GM18861 (cell line): Measurements from ENCODE around the gene THSD4.

Experiments
- ATAC-seq: cut with Tn5 transposase; IDR thresholded peaks from one replicate; pipeline ENCODE4 v1.9.1; 2021; ENCODE audit not compliant: unreplicated experiment

Gene THSD4

DNA sequence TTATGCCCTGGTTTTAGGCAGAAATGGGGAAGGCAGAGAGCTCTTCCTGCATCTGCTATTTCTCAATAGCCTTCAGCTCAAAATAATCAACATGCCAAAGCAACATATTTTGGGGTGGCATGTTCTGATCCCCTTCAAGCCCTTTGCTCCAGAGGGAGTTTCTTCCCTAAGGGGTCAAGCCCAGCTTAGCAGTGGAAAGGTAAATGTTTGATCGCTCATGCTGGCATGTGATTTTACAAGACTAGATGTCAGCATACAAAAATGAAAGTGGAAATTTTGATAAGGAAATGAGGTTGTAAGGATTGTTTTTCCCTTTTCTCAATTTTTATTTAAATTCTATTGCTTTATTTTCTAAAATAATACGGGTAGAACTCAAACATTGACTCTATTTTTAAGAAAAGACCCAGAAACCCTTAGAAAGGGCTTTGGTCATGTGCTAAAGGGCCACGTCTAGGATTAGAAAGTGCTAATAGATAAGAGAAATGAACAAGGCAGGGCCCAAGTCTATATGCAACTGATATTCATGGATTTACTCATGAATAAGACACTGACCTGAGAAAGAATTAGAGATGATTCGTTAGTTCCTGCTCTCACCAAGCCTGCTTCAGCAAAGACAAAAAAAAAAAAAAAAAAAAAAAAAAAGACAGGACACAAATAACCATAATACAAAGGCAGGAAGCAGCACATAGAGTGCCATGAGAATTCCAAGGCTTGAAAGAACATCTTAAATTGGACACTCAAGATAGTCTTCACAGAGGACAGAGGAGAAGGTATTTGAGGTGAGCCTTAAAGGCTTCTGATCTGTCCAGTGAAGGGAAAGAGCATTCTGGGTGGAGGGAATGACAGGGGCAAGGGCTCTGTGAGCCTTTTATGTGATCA is 640.1 kb downstream of the THSD4 start:
- ATAC-seq = no peak

DNA sequence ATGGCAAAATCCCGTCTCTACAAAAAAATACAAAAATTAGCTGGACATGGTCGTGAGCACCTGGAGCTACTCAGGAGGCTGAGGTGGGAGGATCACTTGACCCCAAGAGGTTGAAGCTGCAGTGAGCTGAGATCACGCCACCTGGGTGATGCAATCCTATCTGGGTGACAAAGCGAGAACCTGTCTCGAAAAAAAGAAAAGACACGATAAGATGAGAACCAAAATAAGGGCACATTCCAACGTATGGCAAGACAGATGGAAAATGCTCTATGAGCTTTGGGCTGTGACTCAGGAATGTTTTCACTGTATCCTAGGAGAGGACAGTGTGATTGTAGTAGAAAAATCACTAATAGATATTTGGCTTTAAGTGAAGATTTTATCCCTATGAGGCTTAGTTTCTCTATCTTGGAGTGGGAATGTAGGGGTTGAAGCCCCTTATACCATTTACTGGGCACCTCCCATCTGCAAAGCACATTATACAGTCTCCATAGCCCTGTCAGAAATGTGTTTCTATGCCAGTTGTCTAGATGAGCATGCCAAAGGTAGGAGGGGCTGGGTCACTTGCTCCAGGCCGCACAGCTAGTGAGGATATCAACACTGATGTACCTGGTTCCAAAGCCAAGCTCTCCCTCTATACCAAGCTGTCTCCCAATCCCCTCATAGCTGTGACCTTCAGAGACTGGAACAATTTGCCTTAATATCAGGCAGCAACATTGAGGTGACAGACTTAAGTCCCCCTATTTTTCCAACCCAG is 641.5 kb downstream of the THSD4 start:
- ATAC-seq = no peak

GRCh38 chr15:71757741-71758530 is 642.7 kb downstream of the THSD4 start:
- no peak for ATAC-seq

DNA sequence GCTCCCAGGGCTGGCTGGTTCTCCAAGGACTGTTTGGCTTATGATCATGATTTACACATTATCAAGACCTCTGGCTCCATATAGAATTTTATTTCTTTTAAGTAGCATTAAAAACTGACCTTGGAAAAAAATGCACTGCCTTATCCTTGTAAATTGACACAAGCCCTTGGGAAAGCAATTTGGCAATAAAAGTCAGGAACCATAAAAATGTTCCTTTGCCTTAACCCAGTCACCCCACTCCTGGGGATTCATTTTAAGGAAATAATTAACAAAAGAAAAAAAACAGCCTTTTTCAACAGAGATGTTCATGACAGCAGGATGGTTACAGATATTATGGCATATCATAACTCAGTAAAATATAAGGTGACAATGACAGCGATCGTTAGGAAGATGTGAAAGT is 643.4 kb downstream of the THSD4 start:
- ATAC-seq = no peak

DNA sequence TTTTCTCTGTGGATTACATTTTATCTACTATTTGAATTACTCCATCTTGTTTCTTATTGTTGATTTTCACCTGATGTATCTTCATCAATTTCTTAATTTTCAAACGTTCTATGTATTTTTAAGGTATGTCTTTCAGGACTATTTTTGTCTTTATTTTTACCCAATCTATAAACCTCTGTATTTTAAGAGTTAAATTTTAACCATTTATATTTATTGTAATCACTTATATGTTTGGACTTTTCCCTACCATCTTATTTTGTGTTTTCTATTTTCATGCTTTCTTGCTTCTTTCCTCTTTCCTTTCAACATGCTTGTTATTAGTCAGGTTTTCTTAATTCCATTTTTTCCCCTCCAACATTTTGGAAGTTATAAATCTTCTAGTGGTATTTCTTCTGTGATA is 645.6 kb downstream of the THSD4 start:
- ATAC-seq = no peak

- no peak for ATAC-seq
These were observed 646.4 kb downstream of the THSD4 start for GRCh38 chr15:71761649-71762048.

- ATAC-seq = no peak
These were observed 652.9 kb downstream of the THSD4 start for GRCh38 chr15:71768184-71768583.

GRCh38 chr15:71773206-71773859 is 658.1 kb downstream of the THSD4 start:
- no peak for ATAC-seq

DNA sequence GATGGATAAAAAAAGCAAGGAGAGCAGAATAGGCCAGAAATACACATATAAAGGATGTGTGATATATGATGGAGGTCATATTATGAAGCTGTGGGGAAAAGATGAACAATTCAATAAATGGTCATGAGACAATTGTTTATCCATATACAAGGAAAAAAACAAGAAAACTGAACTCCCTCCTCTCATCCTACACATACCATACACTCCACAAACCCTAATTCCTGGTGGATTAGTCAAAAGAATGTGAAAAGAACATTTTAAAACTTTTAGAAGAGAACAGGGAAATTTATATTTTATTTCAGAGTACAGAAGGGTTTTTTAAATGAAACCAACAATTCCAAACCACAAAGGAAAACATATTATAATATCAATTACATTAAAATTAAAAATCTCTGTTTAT is 660.6 kb downstream of the THSD4 start:
- no peak for ATAC-seq

DNA sequence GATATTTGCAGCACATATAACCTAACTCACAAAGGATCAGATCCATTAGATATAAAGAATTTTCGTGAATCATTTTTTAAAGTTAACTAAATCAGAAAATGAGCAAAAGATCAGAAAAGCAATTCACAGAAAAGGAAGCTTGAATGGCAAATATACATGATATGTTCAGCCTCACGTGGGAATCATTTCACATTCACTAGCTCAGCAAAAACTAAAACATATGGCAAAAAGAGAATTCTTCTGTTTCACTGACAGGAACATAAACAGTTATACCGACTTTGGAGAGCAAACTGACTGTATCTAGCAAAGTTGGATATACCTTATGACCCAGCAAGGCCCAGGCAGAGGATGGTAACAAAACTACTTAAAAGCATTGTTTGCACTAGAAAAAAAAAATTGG is 661.0 kb downstream of the THSD4 start:
- no peak for ATAC-seq

DNA sequence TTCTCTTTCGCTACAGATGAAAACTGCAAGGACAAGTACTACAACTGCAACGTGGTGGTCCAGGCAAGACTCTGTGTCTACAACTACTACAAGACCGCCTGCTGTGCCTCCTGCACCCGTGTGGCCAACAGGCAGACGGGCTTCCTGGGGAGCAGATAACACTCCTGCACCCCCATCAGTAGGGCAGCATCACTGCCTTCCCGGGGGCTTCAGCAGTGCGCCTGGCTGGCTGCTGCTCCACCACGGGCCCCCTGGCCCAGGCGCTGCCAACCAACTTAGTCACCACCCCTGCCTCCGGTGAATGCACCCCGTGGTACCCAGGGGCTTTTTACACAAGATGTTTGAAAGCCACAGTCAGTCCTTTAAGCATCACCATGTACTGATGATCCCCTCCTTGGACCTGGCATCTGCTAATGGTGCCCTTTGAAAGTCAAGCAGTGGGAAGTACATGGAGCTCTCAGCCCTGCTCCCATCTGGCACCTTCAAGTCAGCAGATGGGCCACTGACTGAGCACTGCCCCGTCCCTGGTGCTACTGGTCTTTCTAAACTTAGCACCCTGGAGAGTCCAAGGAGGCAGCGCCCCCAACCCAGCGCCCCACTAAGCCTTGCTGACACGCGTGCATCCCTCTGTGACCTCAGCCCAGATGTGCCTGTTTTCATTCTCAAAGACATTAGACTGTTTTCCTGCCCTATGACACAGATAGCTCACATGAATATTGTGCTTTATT is 662.1 kb downstream of the THSD4 start:
- ATAC-seq = no peak

- no peak for ATAC-seq
These were observed 664.0 kb downstream of the THSD4 start for GRCh38 chr15:71779073-71779797.

DNA sequence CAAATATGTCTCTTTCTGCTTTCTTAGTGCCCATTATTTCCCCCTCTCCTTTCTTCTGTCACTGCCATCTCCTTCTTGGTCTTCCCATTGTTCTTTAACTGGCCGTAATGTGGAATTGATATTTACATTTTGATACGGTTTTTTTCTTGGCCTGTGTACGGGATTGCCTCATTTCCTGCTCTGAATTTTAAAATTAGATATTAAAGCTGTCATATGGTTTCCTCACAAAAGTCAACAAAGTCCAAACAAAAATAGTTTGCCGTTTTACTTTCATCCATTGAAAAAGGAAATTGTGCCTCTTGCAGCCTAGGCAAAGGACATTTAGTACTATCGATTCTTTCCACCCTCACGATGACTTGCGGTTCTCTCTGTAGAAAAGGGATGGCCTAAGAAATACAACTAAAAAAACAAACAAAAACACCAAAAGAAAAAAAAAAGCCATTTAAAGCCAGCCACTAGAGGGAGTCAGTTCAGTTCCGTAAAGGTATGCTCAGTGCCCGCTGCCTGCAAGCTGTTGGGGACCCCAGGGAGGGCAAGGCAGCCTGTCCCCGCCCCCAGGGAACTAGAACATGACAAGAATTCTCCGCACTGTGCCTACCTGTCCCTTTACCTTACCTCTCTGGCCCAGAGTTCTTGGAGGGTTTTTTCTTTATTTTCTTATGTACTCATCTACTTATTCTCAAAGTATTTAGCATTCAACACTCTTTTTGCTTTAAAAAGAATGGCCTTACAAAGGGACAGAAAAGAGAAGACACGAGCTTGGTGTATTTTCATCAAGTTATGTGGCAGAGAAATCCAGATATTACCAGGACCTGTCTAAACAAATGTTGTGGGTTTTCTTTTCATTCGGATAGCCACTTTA is 665.1 kb downstream of the THSD4 start:
- ATAC-seq = no peak

- ATAC-seq = peak; percentile 40
These were observed 666.1 kb downstream of the THSD4 start for GRCh38 chr15:71781179-71781964.

- no peak for ATAC-seq
These were observed 666.6 kb downstream of the THSD4 start for GRCh38 chr15:71781965-71782265.

DNA sequence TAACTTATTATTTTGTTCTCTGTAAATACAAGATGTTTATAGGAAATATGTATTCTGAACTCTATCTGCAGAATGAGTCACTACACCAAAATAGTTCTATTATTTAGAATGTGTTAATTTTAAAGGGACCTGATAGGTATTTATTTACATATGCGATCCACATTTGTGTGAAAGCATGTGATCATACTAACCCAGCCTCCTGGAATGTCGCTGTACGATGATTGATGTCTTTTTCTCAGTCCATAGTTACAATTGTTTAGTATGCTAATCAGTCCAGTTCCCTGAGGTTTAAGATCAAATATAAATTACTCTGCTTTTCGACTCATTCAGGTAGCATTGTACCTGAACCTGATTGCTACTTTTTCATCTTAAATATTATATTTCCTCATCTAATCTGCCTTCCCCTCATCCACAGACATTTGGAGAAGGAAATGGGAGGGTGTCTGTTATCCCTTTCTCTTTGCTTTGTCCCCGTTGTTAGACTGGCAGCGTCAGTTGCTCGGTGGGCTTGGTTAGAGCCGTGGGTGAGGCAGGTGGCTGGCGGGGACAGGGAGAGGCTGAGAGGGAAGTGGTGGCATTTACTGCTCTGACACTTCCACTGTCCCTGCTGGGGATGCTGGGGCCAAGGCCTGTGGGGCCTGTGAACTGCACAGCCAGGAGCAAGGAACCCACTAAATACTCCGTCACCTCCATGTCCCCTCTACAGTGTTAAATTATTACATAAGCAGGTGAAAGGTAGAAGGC is 667.3 kb downstream of the THSD4 start:
- no peak for ATAC-seq

- ATAC-seq = no peak
These were observed 669.4 kb downstream of the THSD4 start for GRCh38 chr15:71784719-71785118.
